GM12864 (cell line): ENCODE measurements around the gene EFCAB12.
"Not testable (repeated sequence)": the region's sequence is repeated elsewhere in the genome, so short reads cannot be mapped to it uniquely, and the experiment has no call there.

Experiments used
- DNase-seq: peaks from one replicate; pipeline ENCODE4 v3.0.0-alpha.2; 2011; ENCODE audit warnings: low read depth
- H3K4me3 ChIP-seq: 2 replicates; pipeline ENCODE4 v1.5.1; 2011; ENCODE audit warnings: mild to moderate bottlenecking, low read depth, low read length, control low read depth
- CTCF ChIP-seq: IDR thresholded peaks from 2 replicates; pipeline ENCODE4 v1.5.1; 2011; ENCODE audit warnings: low read depth, mild to moderate bottlenecking, moderate library complexity, low read length, control low read depth, inconsistent platforms; ENCODE audit errors: missing control alignments

Gene EFCAB12

GRCh38 chr3:129398803-129399144 is 29.7 kb downstream of the EFCAB12 start:
- peak overlapping the region; percentile 54 for H3K4me3 ChIP-seq
- DNase-seq = no peak
- TF ChIP-seq CTCF = no peak

- not testable (repeated sequence) for DNase-seq, H3K4me3 ChIP-seq
Measured at GRCh38 chr3:129393760-129394564, 34.5 kb downstream of the EFCAB12 start.

- DNase-seq = no peak
- no peak overlapping the region for H3K4me3 ChIP-seq
- TF ChIP-seq CTCF = no peak
Measured at GRCh38 chr3:129393271-129393670, 35.2 kb downstream of the EFCAB12 start.

- DNase-seq, H3K4me3 ChIP-seq: not testable (repeated sequence)
Measured at GRCh38 chr3:129392106-129392887, 36.1 kb downstream of the EFCAB12 start.

GRCh38 chr3:129391583-129391982 is 36.9 kb downstream of the EFCAB12 start:
- H3K4me3 ChIP-seq, DNase-seq: not testable (repeated sequence)

GRCh38 chr3:129389572-129389937 is 38.9 kb downstream of the EFCAB12 start:
- no peak for TF ChIP-seq CTCF
- no peak for DNase-seq

GRCh38 chr3:129388791-129389571 is 39.5 kb downstream of the EFCAB12 start:
- not testable (repeated sequence) for H3K4me3 ChIP-seq, DNase-seq

More at GRCh38 chr3:129389572-129389937, 38.9 kb downstream of the EFCAB12 start:
- H3K4me3 ChIP-seq = no peak overlapping the region

- no peak for DNase-seq
- TF ChIP-seq CTCF = no peak
- no peak overlapping the region for H3K4me3 ChIP-seq
Measured at GRCh38 chr3:129387487-129387886, 40.9 kb downstream of the EFCAB12 start.

- H3K4me3 ChIP-seq = no peak overlapping the region
- DNase-seq = no peak
- no peak for TF ChIP-seq CTCF
Measured at GRCh38 chr3:129386984-129387383, 41.5 kb downstream of the EFCAB12 start.

- not testable (repeated sequence) for DNase-seq
Measured at GRCh38 chr3:129385507-129385906, 42.9 kb downstream of the EFCAB12 start.

More at GRCh38 chr3:129385507-129385906, 42.9 kb downstream of the EFCAB12 start:
- H3K4me3 ChIP-seq = not testable (repeated sequence)
